SK-N-SH treated with all-trans-retinoic acid at 6 μM for 48 hours (cell line): ENCODE data around the gene ARAP2.

Experiments used
- ARNTL ChIP-seq: fragments of 450-650 bp; formaldehyde crosslinking; IDR thresholded peaks from 2 replicates; pipeline ENCODE4 v1.5.0; 2020; ENCODE audit warnings: low read depth, mild to moderate bottlenecking, moderate library complexity, borderline replicate concordance
- CSDC2 ChIP-seq: fragments of 250-450 bp; sonication (Bioruptor Pico); IDR thresholded peaks from 2 replicates; pipeline ENCODE4 v1.5.0; 2020; ENCODE audit warnings: mild to moderate bottlenecking, moderate library complexity
- CSRNP3 ChIP-seq: fragments of 250-450 bp; sonication (Bioruptor Pico); IDR thresholded peaks from 2 replicates; pipeline ENCODE4 v1.5.1; 2021; ENCODE audit warnings: mild to moderate bottlenecking, moderate library complexity
- ESRRG ChIP-seq: fragments of 250-450 bp; sonication (Bioruptor Pico); IDR thresholded peaks from 2 replicates; pipeline ENCODE4 v1.6.1; 2021; ENCODE audit warnings: mild to moderate bottlenecking
- GLIS3 ChIP-seq: fragments of 250-450 bp; sonication (Bioruptor Pico); IDR thresholded peaks from 2 replicates; pipeline ENCODE4 v1.5.0; 2020; ENCODE audit warnings: mild to moderate bottlenecking, moderate library complexity
- ISL1 ChIP-seq: fragments of 250-450 bp; sonication (Bioruptor Pico); IDR thresholded peaks from 2 replicates; pipeline ENCODE4 v2.1.2; 2022; ENCODE audit warnings: mild to moderate bottlenecking, moderate library complexity
- OSR1 ChIP-seq: fragments of 250-450 bp; sonication (Bioruptor Pico); IDR thresholded peaks from 2 replicates; pipeline ENCODE4 v1.8.0; 2022; ENCODE audit warnings: moderate library complexity, mild to moderate bottlenecking, inconsistent platforms
- PATZ1 ChIP-seq: fragments of 250-450 bp; sonication (Bioruptor Pico); IDR thresholded peaks from 2 replicates; pipeline ENCODE4 v1.8.0; 2020; ENCODE audit warnings: mild to moderate bottlenecking, moderate library complexity, borderline replicate concordance
- PPARA ChIP-seq: fragments of 250-450 bp; sonication (Bioruptor Pico); IDR thresholded peaks from 2 replicates; pipeline ENCODE4 v1.5.0; 2020; ENCODE audit warnings: mild to moderate bottlenecking, borderline replicate concordance
- ZC3H10 ChIP-seq: fragments of 250-450 bp; sonication (Bioruptor Pico); IDR thresholded peaks from 2 replicates; pipeline ENCODE4 v1.5.1; 2021; ENCODE audit warnings: mild to moderate bottlenecking, moderate library complexity
- ZFP3 ChIP-seq: fragments of 250-450 bp; sonication (Bioruptor Pico); IDR thresholded peaks from 2 replicates; pipeline ENCODE4 v1.5.0; 2020; ENCODE audit warnings: mild to moderate bottlenecking, moderate library complexity
- ZNF70 ChIP-seq: fragments of 450-650 bp; formaldehyde crosslinking; IDR thresholded peaks from 2 replicates; pipeline ENCODE4 v1.5.0; 2020; ENCODE audit warnings: mild to moderate bottlenecking, moderate library complexity
- ZNF8 ChIP-seq: fragments of 450-650 bp; formaldehyde crosslinking; IDR thresholded peaks from 2 replicates; pipeline ENCODE4 v1.5.0; 2020; ENCODE audit warnings: mild to moderate bottlenecking, moderate library complexity
- TF ChIP-seq, protein P1 (sequence below): fragments of 250-450 bp; sonication (Bioruptor Pico); IDR thresholded peaks from 2 replicates; pipeline ENCODE4 v1.5.0; 2020; ENCODE audit warnings: mild to moderate bottlenecking, moderate library complexity

DNA sequence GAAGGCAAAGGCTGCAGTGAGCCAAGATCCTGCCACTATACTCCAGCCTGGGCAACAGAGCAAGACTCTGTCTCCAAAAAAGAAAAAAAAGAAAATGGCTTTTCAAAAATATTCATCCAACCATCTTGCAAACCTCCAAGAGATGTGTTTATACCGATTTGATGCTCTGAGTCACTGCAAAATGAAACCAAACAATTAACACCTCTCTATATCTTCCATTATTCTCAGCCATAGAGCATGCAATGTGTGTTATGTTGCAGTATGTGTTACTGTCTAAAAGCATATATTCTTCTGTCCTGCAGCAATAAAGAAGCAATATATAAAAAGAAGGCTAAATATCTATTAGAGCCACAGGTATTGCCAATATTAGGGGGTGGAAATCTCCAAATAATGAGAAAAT lies 51.4 kb downstream of the ARAP2 start:
- TF ChIP-seq GLIS3 (no peak), ZC3H10 (CRISPR knock-in tag) (no peak), ISL1 (CRISPR knock-in tag) (no peak), ZNF70 (no peak), PPARA (no peak), CSRNP3 (CRISPR knock-in tag) (no peak), OSR1 (CRISPR knock-in tag) (no peak), ARNTL (CRISPR knock-in tag) (no peak), PATZ1 (CRISPR knock-in tag) (no peak), ZFP3 (CRISPR knock-in tag) (no peak), ESRRG (CRISPR knock-in tag) (no peak), ZNF8 (CRISPR knock-in tag) (no peak), CSDC2 (CRISPR knock-in tag) (no peak)
- TF ChIP-seq, protein P1, sequence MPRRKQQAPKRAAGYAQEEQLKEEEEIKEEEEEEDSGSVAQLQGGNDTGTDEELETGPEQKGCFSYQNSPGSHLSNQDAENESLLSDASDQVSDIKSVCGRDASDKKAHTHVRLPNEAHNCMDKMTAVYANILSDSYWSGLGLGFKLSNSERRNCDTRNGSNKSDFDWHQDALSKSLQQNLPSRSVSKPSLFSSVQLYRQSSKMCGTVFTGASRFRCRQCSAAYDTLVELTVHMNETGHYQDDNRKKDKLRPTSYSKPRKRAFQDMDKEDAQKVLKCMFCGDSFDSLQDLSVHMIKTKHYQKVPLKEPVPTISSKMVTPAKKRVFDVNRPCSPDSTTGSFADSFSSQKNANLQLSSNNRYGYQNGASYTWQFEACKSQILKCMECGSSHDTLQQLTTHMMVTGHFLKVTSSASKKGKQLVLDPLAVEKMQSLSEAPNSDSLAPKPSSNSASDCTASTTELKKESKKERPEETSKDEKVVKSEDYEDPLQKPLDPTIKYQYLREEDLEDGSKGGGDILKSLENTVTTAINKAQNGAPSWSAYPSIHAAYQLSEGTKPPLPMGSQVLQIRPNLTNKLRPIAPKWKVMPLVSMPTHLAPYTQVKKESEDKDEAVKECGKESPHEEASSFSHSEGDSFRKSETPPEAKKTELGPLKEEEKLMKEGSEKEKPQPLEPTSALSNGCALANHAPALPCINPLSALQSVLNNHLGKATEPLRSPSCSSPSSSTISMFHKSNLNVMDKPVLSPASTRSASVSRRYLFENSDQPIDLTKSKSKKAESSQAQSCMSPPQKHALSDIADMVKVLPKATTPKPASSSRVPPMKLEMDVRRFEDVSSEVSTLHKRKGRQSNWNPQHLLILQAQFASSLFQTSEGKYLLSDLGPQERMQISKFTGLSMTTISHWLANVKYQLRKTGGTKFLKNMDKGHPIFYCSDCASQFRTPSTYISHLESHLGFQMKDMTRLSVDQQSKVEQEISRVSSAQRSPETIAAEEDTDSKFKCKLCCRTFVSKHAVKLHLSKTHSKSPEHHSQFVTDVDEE (CRISPR knock-in tag): no peak
